K562 (cell line): ENCODE data around the gene TRMT2A. TPM values are rescaled to one million over a fixed set of nuclear protein-coding genes. Genes with fewer than 3 reads are reported as not detected.

Source experiments
- ATAC-seq: fragments of 200-7000 bp; cut with Tn5 transposase; 3 replicates; pipeline ENCODE4 v1.9.1; 2020; ENCODE audit warnings: moderate library complexity
- BruUV-seq: library from RNA; stranded (reverse); fragments of 400-500 nt; replicated peaks from 2 replicates; lab custom pipeline; 2021; lab: Mats Ljungman, UMichigan
- CTCF ChIA-PET: fragments of 300-600 bp; formaldehyde crosslinking; extraction: SDS; loops from one replicate; lab custom pipeline; 2021; ENCODE audit warnings: low intra/inter-chr PET ratio; lab: Yijun Ruan, JAX
- POLR2A ChIA-PET: fragments of 300-600, 350-650 bp; sonication (Branson Sonifier 250); formaldehyde crosslinking; extraction: SDS; loops from one replicate; lab custom pipeline; 2021; ENCODE audit warnings: antibody characterized with exemption, inconsistent platforms; lab: Yijun Ruan, JAX
- DNase-seq, 4 experiments: peaks; one replicate each; pipeline versions ENCODE4 v3.0.0 to v3.0.0-alpha.2; 2011 to 2018; ENCODE audit warnings: low spot score in 3 of 4, mixed read lengths in 3 of 4; ENCODE audit errors: extremely low read depth in 1 of 4
- FAIRE-seq: peaks from 2 replicates; lab custom pipeline; 2011; peaks lifted over from hg19 to GRCh38; lab: Jason Lieb, UNC
- H2AFZ ChIP-seq: 2 replicates; pipeline ENCODE4 v1.6.0; 2011; ENCODE audit warnings: low read depth, low read length, control low read depth, inconsistent platforms
- H3K27ac ChIP-seq: fragments of 200-600 bp; 3 replicates; pipeline ENCODE4 v1.8.0; 2011; ENCODE audit warnings: low read depth, mild to moderate bottlenecking, control low read depth, inconsistent platforms, low read length, moderate library complexity, mixed read lengths; ENCODE audit errors: extremely low read depth
- H3K27me3 ChIP-seq, 2 experiments: fragments of 300-600 bp in 1 of 2; 2 replicates in 1 of 2; 3 replicates in 1 of 2; pipeline versions ENCODE4 v1.6.0 to v1.8.0; 2011; ENCODE audit warnings: inconsistent platforms in 2 of 2, low read length in 2 of 2, mild to moderate bottlenecking in 1 of 2, mixed read lengths in 1 of 2, moderate library complexity in 1 of 2; ENCODE audit not compliant: control insufficient read depth in 2 of 2, insufficient read depth in 2 of 2
- H3K36me3 ChIP-seq: fragments of 300-600 bp; 3 replicates; pipeline ENCODE4 v1.8.0; 2011; ENCODE audit warnings: mild to moderate bottlenecking, low read length, inconsistent platforms; ENCODE audit not compliant: control insufficient read depth, insufficient read depth
- H3K4me1 ChIP-seq, 2 experiments: fragments of 200-600 bp in 1 of 2; replicated peaks in 1 of 2; 2 replicates in 1 of 2; 3 replicates in 1 of 2; pipeline versions ENCODE4 v1.5.1 to v1.8.0; 2011; ENCODE audit warnings: inconsistent platforms in 2 of 2, low read length in 2 of 2, mild to moderate bottlenecking in 1 of 2, mixed read lengths in 1 of 2, moderate library complexity in 1 of 2; ENCODE audit not compliant: control insufficient read depth in 2 of 2, insufficient read depth in 2 of 2
- H3K4me2 ChIP-seq: 2 replicates; pipeline ENCODE4 v1.6.1; 2011; ENCODE audit warnings: low read length, control low read depth, inconsistent platforms, mixed read lengths; ENCODE audit not compliant: insufficient read depth
- H3K4me3 ChIP-seq: fragments of 200-600 bp; sonication (generic), shearing (Covaris generic); 2 replicates; pipeline ENCODE4 v1.5.1; 2016; ENCODE audit warnings: control low read depth, inconsistent platforms
- H3K79me2 ChIP-seq: fragments of 200-600 bp; 3 replicates; pipeline ENCODE4 v1.8.0; 2011; ENCODE audit warnings: low read length, inconsistent platforms; ENCODE audit not compliant: control insufficient read depth, insufficient read depth
- H3K9ac ChIP-seq, 2 experiments: 2 replicates each; pipeline versions ENCODE4 v1.6.0 to v1.6.1; 2011; ENCODE audit warnings: low read depth in 2 of 2, low read length in 2 of 2, control low read depth in 1 of 2, inconsistent platforms in 1 of 2, mild to moderate bottlenecking in 1 of 2, mixed read lengths in 1 of 2; ENCODE audit not compliant: insufficient read depth in 1 of 2
- H3K9me1 ChIP-seq: one replicate; pipeline ENCODE4 v1.6.0; 2011; ENCODE audit warnings: inconsistent platforms, mild to moderate bottlenecking, low read length, moderate library complexity; ENCODE audit not compliant: control insufficient read depth, insufficient read depth
- H3K9me3 ChIP-seq: replicated peaks from 2 replicates; pipeline ENCODE4 v1.5.1; 2011; ENCODE audit warnings: low read depth, low read length, inconsistent platforms; ENCODE audit not compliant: control insufficient read depth, insufficient read depth
- H4K20me1 ChIP-seq: replicated peaks from 2 replicates; pipeline ENCODE4 v1.6.1; 2011; ENCODE audit warnings: low read length, inconsistent platforms, mixed read lengths; ENCODE audit not compliant: control insufficient read depth, insufficient read depth
- PATZ1 ChIP-seq: fragments of 250-450 bp; sonication (Bioruptor Pico); IDR thresholded peaks from 2 replicates; pipeline ENCODE4 v1.5.0; 2020; ENCODE audit warnings: mild to moderate bottlenecking, borderline replicate concordance
- POLR2A ChIP-seq: fragments of 450-650 bp; conservative IDR thresholded peaks from 2 replicates; pipeline ENCODE4 v1.6.1; 2016
- U2AF1 ChIP-seq: fragments of 200-400 bp; formaldehyde crosslinking; optimal IDR thresholded peaks from 2 replicates; pipeline ENCODE3; 2017; ENCODE audit warnings: mild to moderate bottlenecking, low read depth, low read length, moderate library complexity
- U2AF2 ChIP-seq: fragments of 200-400 bp; formaldehyde crosslinking; optimal IDR thresholded peaks from 2 replicates; pipeline ENCODE3; 2017; ENCODE audit warnings: low read depth, mild to moderate bottlenecking, low read length
- WHSC1 ChIP-seq: IDR thresholded peaks from one replicate; pipeline ENCODE4 v1.6.1; 2012; ENCODE audit warnings: low read length, control low read depth, inconsistent platforms
- ZHX1 ChIP-seq: fragments of 150-350 bp; conservative IDR thresholded peaks from 2 replicates; pipeline ENCODE4 v1.6.1; 2014; ENCODE audit warnings: low read length
- WGBS: fragments of 100-300 bp; shearing (Covaris generic); methylation state at CpG from one replicate; pipeline ENCODE4 v1.1.6; 2016; ENCODE audit warnings: low coverage, mixed read lengths; ENCODE audit not compliant: insufficient coverage; ENCODE audit errors: missing lambda C conversion rate; 5-methylcytosine and 5-hydroxymethylcytosine counted together
- in situ Hi-C: fragments of 300-500 bp; cut with MboI; formaldehyde crosslinking; loops from 4 replicates; pipeline ENCODE4 v1.15.0; 2018; ENCODE audit warnings: inconsistent platforms, mixed read lengths
- intact Hi-C: fragments of 100-400 bp; cut with micrococcal nuclease; formaldehyde crosslinking; loops from 2 replicates; pipeline ENCODE4 v1.14.2; 2022
- polyA plus RNA-seq, 8 experiments: library from polyadenylated mRNA; depleted of rRNA in 4 of 8; stranded (reverse) in 5 of 8; unstranded in 3 of 8; fragments of >200 nt; fragmentation: Nextera tagmentation in 2 of 8; fragmentation: Illumina TruSeq in 1 of 8; extraction: Ambion mirVana in 2 of 8; extraction: Trizol in 1 of 8; gene quantifications; 2 replicates each; pipeline versions ENCODE4 v1.2.1 to v1.2.3, GENCODE V29; 2011 to 2014; ENCODE audit warnings: inconsistent platforms in 1 of 8, missing spikeins in 1 of 8
- total RNA-seq, 7 experiments: library from RNA; depleted of rRNA in 6 of 7; stranded (reverse); fragments of >200 nt in 6 of 7; fragmentation: Illumina TruSeq in 2 of 7; extraction: Trizol in 2 of 7; gene quantifications; 2 replicates each; pipeline versions ENCODE4 v1.2.1 to v1.2.3, GENCODE V29; 2011 to 2021; ENCODE audit warnings: low replicate concordance in 1 of 7

Gene TRMT2A
- total and polyA plus RNA-seq, 9 of the 15 experiments (the other 6 are each of a cell fraction or from before 2014, with no cell fraction given), result 1.6 to 265 (median 140) TPM

GRCh38 chr22:20091690-20092476, 25.1 kb downstream of the TRMT2A start:
- peaks cover 99% of the 10 kb centered on the region for H3K36me3 ChIP-seq
- H3K9me1 ChIP-seq, result no peaks in the 10 kb centered on the region
- peaks cover 69% of the 10 kb centered on the region for H3K79me2 ChIP-seq
- no peak overlapping the region for H3K27ac ChIP-seq
- H3K4me3 ChIP-seq, result no peak overlapping the region
- H3K4me1 ChIP-seq, result peaks cover 0 to 7% of the 10 kb centered on the region in 2 experiments; a peak in 2 of 5 replicates
- TF ChIP-seq U2AF1 (no peak), U2AF2 (no peak), WHSC1 (peak; percentile 15), POLR2A (peak; percentile 52; the same call in 1 of the 2 replicates), PATZ1 (CRISPR knock-in tag) (no peak), ZHX1 (no peak)
- TF ChIP-seq, all 486 proteins: peak for 2
- no peak for DNase-seq
- in situ Hi-C loops (no loop called here), intact Hi-C loops (no loop called here)
- CTCF ChIA-PET, result interaction anchor here (0.6 kb wide), 1 partner anchor 64 kb away, joined by 3 read pairs; no protein-coding TSS in a partner anchor
- WGBS, result 95% methylated on average over 16 of the region's 16 CpGs
- Histone ChIP-seq H3K9me3 (no peaks in the 10 kb centered on the region; the same call in 1 of the 2 replicates), H3K4me2 (no peak overlapping the region), H3K9ac (peak overlapping the region in 1 of 2 experiments; percentile 22; a peak in 1 of 4 replicates), H3K27me3 (no peaks in the 10 kb centered on the region), H2AFZ (no peak overlapping the region), H4K20me1 (peaks cover 10% of the 10 kb centered on the region; the same call in 1 of the 2 replicates)
- ATAC-seq, result no peak
- no TSS peak for BruUV-seq
- no peak for FAIRE-seq
- POLR2A ChIA-PET, result interaction anchor here (0.6 to 19.4 kb wide), 5 partner anchors 9 to 368 kb away, joined by 3 to 513 read pairs (median 4); partner anchors contain the start of genes DGCR8, GP1BB, RANBP1 and TANGO2
